ENCODE data around the gene TUT4. TPM values are rescaled to one million over a fixed set of nuclear protein-coding genes. Genes with fewer than 3 reads are reported as not detected.

The TUT4 gene
- total RNA-seq, 1 donor from 2014 or later, result 36.2 TPM

DNA sequence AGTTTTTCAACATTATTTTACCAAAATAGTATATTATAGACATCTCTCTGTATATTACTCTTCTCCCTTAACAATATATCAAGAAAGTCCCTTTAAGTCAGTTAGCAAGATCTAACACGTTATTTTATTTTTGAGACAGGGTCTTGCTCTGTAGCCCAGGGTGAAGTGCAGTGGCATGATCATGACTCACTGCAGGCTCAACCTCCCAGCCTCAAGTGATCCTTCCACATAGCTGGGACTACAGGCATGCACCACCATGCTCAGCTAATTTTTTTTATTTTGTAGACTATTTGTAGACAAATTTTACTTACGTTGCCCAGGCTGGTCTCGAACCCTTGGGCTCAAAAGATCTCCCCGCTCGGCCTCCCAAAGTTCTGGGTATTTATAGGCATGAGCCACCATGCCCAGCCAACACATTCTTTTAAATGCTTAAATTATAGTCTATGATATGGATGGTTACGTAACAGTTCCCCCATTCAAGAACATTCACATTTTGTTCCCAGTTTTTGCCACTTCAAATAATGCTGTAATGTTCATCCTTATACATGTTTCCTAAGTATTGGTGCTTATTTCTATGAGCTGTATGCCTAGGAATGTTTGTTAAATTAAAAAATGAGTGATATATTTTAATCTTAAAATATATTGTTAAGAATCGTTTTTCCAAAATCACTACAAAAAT, 70.4 kb downstream of the TUT4 start:
- ATAC-seq (no peak), DNase-seq (no peak)
- intact Hi-C loops (cut with micrococcal nuclease), result no loop called here

DNA sequence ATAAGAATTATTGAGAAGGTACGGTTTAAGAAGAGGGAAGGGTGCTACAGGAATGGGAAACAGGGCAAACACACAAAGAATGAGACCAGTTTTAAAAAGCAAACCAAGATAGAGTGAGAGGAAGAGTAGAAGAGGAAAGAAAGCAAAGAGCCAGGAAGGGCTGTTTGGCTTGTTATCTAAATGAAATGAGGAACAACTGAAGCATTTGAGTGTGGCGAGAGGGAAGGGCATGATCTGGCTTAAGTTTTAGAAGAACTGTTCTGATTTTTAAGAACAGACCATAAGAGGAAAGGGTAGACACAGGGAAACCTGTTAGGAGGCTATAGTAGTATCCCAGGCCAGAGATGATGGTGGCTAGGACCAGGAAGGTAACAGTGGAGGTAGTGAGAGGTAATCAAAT, 73.8 kb downstream of the TUT4 start:
- no peak for DNase-seq
- intact Hi-C loops (cut with micrococcal nuclease), result no loop called here
- no peak for ATAC-seq

GRCh38 chr1:52477876-52478275, 75.0 kb downstream of the TUT4 start:
- DNase-seq (no peak), ATAC-seq (no peak)
- intact Hi-C loops (cut with micrococcal nuclease), result no loop called here

DNA sequence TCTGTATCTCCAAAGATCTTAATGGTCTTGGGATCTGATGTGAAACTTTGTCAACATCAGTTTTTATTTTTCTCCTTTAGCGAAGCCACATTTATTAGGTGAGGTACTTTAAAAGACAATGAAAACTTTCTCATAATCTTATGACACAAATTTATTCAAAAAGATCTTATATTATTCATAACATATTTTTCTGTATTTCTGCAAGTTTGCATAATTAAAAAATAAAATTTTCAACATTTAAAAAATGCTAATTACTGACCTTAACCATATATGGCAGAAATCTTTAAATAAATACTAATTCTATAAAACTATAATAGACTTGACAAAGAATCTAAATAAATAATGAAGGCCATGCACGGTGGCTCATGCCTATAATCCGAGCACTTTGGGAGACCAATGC, 75.9 kb downstream of the TUT4 start:
- intact Hi-C loops (cut with micrococcal nuclease), result no loop called here
- ATAC-seq (no peak), DNase-seq (no peak)

DNA sequence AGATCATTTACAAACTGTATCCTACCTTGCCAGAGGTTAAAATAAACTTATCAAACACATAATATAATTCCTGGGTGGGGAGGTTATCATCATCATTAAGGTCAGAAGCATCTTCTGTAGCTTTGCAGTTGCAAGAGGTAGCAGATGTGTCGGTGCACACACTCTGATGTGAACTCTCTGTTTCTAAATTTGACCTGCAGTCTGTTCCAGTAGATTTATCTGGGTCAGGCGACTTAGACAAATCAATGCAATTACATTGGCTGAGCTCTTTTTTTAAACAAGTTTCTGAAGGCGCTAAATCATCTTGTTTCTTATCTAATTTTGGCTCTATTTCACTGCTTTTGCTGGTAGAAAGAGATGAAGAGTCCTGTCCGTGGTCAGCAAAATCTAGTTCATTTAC, 78.1 kb downstream of the TUT4 start:
- ATAC-seq, result no peak
- intact Hi-C loops (cut with micrococcal nuclease), result no loop called here
- DNase-seq, result no peak

- DNase-seq (no peak), ATAC-seq (no peak)
- intact Hi-C loops (cut with micrococcal nuclease), result no loop called here
These were observed 79.9 kb downstream of the TUT4 start for GRCh38 chr1:52473039-52473438.

GRCh38 chr1:52472384-52472783, 80.5 kb downstream of the TUT4 start:
- ATAC-seq (no peak), DNase-seq (no peak)
- intact Hi-C loops (cut with micrococcal nuclease), result no loop called here

DNA sequence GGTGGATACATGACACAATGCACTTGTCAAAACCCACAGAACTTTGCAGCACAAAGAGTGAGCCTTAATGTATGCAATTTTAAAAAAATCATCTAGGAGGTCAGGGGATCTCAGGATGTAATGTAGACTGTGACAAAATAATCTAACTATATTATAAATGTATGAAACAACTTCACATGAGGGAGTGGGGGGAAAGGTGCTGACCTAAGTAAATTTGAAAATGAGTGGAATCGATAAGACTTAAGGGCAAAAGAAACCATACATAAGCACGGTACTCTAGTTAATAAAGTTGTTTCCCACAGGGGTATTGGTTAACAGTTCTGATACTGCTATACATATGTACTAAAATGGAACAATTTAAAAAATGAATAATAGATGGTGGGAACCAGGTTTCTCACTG, 83.8 kb downstream of the TUT4 start:
- intact Hi-C loops (cut with micrococcal nuclease), result no loop called here
- ATAC-seq (no peak), DNase-seq (no peak)

GRCh38 chr1:52463891-52464290, 89.0 kb downstream of the TUT4 start:
- intact Hi-C loops (cut with micrococcal nuclease), result no loop called here
- DNase-seq (no peak), ATAC-seq (no peak)

- DNase-seq, result no peak
- ATAC-seq, result no peak
- intact Hi-C loops (cut with micrococcal nuclease), result no loop called here
These were observed 91.1 kb downstream of the TUT4 start for GRCh38 chr1:52461821-52462220.

DNA sequence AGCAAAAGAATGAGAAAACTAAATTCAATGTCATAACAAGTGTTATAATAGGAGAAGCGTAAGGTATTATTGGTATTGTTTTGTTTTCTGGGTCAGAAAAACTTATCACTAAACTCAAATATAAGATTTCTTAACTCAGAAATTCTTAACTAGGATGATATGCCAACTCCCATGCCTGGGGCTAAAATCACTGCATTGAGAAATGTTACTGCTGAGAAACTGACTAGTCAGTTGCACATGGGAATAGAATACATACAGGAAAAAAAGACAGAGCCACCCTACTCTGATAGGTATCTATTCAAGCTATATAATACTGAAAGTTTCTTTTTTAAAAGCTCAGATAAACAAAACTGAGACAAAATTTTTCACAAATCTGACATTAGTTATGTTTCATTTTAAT, 92.2 kb downstream of the TUT4 start:
- intact Hi-C loops (cut with micrococcal nuclease), result no loop called here
- DNase-seq (no peak), ATAC-seq (no peak)

DNA sequence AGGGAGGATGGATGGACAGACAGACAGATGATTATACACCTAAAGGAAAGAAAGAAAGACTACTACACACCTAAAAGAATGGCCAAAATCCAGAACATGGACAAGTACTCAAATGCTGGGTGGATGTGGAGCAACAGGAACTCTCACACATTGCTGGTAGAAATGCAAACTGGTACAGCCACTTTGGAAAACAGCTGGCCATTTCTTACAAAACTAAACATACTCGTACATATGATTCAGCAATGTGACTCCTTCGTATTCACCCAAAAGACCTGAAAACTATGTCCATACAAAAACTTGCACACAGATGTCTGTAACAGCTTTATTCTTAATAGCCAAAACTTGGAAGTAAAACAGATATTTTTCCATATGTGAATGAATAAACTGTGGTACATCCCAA, 97.2 kb downstream of the TUT4 start:
- intact Hi-C loops (cut with micrococcal nuclease), result no loop called here
- ATAC-seq (no peak), DNase-seq (no peak)

DNA sequence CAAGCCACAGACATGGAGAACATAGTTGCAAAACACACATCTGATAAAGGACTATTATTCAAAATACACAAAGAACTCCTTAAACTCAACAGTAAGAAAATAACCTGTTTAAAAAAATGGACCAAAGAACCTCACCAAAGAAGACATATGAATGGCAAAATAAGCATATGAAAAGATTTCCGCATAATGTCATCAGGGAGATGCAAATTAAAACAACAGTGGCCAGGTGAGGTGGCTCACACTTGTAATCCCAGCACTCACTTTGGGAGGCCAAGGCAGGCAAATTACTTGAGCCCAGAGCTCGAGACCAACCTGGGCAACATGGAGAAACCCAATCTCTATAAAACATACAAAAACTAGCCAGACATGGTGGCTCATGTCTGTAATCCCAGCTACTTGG, 98.1 kb downstream of the TUT4 start:
- intact Hi-C loops (cut with micrococcal nuclease), result no loop called here
- ATAC-seq (no peak), DNase-seq (no peak)

- intact Hi-C loops (cut with micrococcal nuclease), result no loop called here
- ATAC-seq, result no peak
- DNase-seq, result no peak
These were observed 98.8 kb downstream of the TUT4 start for GRCh38 chr1:52454127-52454526.

- intact Hi-C loops (cut with micrococcal nuclease), result no loop called here
- no peak for ATAC-seq
- no peak for DNase-seq
These were observed 108.4 kb downstream of the TUT4 start for GRCh38 chr1:52444463-52444862.

DNA sequence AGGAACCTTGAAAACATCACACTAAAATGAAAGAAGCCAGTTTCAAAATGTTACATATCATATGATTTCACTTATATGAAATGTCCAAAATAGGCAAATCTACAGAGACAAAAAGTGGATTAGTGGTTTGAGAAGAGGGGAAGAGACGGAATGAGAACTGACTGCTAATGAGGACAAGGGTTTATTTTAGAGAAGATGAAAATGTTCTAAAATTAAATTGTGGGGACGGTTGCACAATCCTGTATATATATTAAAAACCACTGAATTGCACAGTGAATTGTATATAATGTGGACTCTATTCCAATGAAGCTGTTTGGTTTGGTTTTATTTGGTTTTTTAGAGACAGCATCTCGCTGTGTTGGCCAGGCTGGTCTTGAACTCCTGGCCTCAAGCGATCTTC, 112.9 kb downstream of the TUT4 start:
- intact Hi-C loops (cut with micrococcal nuclease), result no loop called here
- ATAC-seq (no peak), DNase-seq (no peak)

GRCh38 chr1:52436817-52437216, 116.1 kb downstream of the TUT4 start:
- intact Hi-C loops (cut with micrococcal nuclease), result no loop called here
- no peak for ATAC-seq

DNA sequence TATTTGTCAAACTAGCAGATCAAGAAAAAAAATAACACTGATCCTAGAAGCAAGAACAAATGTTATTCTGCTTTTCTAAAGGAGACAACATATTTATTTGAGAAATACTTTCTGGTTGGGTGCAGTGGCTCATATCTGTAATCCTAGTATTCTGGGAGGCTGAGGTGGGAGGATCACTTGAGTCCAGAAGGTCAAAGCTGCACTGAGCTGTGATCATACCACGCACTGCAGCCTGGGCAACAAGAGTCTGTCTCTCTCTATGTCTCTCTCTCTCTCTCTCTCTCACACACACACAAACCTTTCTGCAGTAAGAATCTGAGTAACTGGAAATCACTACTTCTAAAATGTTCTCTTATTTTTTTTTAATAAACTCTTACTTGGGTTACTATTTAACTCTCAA, 117.2 kb downstream of the TUT4 start:
- intact Hi-C loops (cut with micrococcal nuclease), result no loop called here
- ATAC-seq (no peak), DNase-seq (no peak)

More at GRCh38 chr1:52436817-52437216, 116.1 kb downstream of the TUT4 start:
- no peak for DNase-seq

- intact Hi-C loops (cut with micrococcal nuclease), result no loop called here
- DNase-seq (no peak), ATAC-seq (no peak)
These were observed 117.7 kb downstream of the TUT4 start for GRCh38 chr1:52435211-52435610.

DNA sequence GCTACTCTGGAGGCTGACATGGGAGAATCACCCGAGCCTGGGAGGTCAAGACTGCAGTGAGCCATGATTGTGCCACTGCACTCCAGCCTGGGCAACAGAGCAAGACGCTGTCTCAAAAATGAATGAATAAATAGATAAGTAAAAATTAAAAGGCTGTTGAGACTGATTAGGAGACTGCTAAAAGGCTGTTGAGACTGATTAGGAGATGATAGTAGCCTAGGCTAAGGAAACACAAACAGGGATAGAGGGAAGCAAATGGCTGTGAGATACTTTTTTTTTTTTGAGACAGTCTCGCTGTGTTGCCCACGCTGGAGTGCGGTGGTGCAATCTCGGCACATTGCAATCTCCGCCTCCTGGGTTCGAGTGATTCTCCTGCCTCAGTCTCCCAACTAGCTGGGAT, 120.1 kb downstream of the TUT4 start:
- intact Hi-C loops (cut with micrococcal nuclease), result no loop called here

GRCh38 chr1:52427152-52427551, 125.7 kb downstream of the TUT4 start:
- DNase-seq (no peak), ATAC-seq (no peak)
- intact Hi-C loops (cut with micrococcal nuclease), result no loop called here

More for the DNA sequence above, 120.1 kb downstream of the TUT4 start:
- DNase-seq, result no peak
- no peak for ATAC-seq

DNA sequence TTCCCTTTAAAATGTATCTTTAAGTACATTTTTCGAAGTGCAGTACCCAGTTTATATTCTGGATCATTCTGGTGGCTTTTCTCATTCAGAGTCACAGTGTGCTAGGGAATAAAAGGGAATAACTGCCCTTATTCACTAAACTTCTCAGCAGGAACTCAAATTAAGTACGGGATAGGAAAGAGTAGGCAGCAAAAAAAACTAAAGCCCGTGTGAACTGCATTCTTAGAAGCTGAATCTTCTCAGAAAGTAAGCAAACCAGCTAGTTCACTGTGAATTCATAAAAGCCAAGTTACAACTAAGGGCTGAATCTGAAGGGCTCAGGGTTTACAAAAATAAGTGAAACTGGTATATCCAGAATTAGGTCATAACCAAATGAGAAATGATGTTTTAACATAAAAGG, 126.5 kb downstream of the TUT4 start:
- ATAC-seq (no peak), DNase-seq (no peak)
- intact Hi-C loops (cut with micrococcal nuclease), result no loop called here

Measured in left ventricle myocardium superior (tissue), 1 donor.